NCI-H2196 treated with DMSO at 0.1 percent for 48 hours (cell line): ENCODE results near the gene PRPF6.
A peak's percentile ranks its signal among the peaks of the same experiment; 100 is the strongest.
"Not testable (repeated sequence)": the region's sequence is repeated elsewhere in the genome, so short reads cannot be mapped to it uniquely, and the experiment has no call there.

ENCODE experiments used
- DNase-seq: peaks from one replicate; lab custom pipeline; 2025; ENCODE audit not compliant: unreplicated experiment; lab: John Stamatoyannopoulos, UW

Gene PRPF6

DNA sequence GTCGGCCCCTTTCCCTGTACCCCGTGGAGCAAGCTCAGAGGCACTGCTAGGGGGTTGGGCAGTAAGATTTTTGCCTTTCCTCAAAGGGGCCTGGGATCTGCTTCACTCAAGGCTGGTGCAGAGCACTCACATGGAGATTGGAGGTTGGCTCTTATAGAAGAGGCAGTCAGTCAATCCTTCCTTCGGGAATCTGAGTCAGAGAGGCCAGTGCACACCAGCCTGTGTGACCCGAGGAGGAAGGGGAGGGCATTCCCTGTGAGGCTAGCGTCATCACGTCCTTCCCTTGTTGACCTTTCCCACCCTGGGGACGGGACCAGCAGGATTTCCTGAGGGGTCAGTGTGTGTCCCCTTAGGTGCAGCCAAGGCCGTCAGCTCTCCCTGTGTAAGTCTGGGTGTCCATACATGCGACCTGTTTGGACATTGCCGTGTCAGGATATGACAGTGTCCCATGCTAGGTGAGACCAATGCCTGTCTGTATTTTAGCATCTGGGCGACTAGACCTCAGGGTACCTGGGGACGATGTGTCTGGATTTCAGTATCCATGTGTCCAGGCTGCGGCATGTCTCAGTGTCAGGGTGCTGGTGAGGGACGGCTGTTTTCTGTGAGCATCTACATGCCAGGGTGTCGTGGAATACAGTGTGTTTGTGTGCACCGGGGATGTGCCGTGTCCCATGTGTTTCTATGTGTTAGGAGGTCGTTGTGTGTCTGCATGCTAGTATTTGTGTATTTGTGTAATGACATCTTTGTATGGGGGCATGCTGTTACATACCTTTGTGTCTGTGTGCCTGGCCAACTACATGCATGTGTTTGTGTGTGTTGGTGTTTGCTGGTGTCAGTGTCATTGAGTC is 8.4 kb upstream of the PRPF6 start:
- no peak for DNase-seq

DNA sequence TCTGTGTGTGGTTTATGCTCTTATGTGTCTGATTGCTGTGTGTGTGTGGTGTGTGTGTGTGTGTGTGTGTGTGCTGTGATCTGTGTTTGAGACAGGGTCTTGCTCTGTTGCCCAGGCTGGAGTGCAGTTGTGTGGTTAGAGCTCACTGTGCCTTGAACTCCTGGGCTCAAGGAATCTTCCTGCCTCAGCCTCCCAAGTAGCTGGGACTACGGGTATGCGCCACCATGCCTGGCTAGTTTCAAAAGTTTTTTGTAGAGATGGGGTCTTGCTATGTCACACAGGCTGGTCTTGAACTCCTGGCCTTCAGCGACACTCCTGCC is 7.8 kb upstream of the PRPF6 start:
- DNase-seq = no peak

DNA sequence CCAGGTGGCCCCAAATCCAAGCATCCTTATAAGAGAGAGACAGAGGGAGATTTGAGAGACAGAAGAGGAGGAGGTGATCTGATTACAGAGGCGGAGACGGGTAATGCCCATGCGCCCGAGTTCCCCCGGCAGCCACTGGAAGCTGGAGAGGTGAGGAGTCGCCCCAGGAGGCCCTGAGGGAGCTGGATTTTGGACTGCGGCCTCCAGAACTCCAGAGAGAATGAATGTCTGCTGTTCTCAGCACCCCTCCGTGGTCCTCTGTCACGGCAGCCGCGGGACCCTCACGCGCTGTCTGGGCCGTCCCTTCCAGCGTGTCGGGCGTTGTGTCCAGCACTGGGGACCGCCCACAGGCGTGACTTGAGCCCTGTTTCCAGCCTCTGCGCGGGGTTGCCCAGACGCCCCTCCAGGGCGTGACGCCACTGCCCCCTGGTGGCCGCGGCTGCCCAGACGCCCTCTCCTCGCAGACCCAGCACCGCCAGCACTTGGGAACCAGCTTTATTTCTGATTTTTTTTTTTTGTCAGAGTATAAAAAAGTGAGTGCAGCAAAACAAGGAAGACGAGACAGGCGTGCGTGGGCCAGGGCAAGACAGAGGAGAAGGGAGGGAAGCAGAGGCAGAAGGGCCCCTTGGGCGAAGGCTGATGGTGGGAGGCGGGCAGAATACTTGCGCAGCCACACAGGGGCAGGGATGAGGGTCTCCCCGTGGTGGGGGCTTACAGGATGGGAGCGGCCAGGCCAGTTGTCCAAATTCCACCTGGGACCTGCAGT is 7.1 kb upstream of the PRPF6 start:
- peak; percentile 73 for DNase-seq

DNA sequence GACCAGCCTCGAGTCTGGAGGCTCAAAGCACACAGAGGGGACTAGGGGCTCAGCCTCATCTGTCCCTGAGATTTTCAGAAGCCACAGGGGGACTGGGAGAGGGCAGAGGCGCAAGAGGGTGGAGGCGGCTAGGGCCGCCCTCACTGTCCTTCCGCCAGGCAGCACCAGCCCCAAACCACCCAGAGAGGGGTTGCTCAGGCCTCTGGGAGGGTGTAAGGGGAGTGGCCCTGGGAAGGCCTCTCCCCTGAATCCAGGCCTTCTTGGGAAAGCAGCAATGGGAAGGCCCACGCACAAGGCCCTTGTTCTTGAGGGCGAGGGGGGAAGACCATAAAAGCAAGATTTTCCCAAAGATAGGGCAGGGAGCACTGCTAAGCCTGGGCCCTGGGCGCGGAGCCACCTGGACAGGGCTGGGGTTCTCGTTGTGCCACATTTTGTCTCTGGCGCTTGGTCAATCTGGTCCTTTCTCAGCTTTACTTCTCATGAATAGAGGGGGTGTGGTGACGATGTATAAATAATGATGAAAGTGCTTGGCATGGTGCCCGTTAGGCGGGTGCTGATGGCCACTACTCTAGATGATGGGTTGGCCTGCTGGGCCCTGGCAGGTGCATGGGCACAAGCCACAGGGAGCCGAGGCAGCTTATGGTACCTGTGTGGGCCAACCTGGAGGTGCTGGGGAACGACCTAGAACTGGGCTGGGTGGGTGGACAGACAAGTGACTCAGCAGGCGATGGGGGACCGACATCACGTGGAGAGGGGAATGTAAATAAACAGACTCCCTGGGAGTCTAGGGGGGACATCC is 6.3 kb upstream of the PRPF6 start:
- DNase-seq = peak; percentile 92

DNA sequence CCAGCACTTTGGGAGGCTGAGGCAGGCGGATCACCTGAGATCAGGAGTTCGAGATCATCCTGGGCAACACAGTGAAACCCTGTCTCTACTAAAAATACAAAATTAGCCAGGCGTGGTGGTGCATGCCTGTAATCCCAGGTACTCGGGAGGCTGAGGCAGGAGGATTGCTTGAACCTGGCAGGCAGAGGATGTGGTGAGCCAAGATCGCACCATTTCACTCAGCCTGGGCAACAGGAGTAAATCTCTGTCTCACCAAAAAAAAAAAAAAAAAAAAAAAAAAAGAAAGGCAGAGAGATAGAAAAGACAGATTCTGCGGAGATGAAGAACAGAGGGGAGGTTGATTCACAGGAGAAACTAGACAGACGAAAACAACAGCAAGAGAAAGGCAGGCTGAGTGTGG is 4.4 kb upstream of the PRPF6 start:
- not testable (repeated sequence) for DNase-seq

DNA sequence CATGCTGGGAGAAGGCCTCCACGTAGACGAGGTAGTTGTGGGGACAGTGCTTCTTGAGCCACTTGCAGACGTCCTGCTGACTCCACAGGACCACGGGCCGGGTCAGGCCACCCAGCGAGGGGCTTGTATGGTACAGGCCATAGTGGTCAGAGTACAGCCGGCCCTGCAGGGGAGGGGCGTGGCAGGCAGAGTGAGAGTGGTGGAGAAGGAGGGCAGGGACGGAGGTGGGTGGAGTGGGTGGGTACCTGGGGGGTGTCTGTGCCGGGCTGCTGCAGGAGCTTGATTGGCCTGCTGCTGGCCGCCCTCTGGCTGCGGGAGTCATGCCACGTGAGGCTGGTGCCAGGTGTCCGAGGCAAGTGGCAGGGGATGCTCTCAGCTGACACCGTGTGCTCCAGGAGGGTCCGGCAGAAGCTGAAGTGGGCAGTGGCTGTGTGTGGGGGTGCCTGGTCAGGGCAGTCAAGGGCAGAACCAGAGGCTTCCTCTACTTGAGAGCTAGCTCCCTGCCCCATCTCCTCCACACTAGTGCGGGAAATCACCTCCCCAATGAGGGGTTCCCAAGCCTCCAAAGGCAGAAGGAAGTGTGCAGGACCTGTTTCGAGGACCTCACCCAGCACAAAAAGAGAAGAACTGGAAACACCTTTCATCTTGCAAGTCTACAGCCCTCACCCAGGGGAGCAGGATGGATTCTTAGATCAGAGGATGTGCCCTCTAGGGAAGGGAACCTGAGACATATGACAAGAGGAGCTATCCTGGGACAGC is 3.8 kb upstream of the PRPF6 start:
- DNase-seq = no peak

DNA sequence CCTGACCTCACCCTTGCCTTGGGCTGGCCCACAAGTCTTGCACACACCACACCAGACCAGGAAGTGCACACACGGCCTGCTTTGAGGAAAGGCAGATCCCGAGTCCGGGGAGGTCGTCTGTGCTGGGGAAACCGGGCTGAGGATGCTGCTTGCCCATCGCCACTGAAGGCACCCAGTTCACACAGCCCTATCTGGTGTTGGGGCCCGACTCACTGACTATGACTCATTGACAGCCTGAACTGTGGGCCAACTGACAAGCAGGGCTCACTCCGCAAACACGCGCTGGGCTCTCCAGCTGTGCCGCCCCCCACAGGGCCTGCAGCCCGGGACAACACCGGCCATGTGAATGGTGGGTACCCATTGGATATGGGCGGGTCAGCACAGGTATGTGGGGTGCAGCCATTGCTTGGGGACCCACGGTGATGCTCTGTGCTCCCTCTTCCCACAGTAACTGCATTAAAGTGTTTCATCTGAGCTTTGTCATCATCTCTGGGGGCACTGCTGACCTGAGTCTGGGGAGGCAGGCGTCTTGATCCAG is 3.1 kb upstream of the PRPF6 start:
- no peak for DNase-seq

DNA sequence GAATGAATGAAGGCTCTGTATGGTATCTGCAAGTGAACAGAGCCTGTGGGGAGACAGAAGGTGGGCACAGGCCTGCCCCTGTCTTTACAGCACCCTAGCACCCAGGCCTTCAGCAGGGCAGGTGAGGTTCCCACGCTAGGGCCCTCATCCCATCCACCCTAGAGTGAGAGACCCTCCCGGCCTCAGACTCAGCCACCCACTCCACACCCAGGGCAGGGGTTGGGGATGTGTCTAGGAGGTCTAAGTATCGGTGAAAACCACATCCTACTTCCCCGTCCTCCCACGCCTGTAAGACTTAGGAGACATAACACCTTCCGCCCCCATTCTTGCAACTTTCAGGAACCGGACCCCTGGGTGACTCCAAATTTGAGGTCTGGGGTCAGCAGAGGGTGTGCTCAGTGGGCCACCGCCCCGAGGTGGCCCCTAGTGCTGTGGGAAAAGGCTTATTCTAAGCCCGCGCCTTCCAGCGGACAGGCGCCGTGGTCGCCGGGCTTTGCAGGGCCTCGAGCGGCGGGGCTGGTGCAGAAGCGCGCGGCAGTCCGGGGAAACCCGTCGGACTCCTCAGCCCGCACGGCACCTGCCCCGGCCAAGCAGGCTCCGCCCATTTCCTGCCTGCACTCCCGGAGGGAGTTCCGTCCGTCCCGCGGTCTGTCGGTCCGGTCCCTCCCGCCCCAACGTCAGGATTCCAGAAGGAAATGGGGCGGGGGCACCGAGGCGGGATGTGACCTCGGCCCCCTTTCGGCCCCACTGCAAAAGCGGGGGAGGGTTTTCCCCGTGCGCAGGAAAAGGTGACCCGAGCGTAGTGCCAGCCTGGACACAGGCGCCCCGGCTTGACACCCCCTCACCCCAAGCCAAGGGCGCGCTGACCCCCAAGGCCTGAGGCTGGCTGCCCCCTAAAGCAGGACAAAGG is 2.4 kb upstream of the PRPF6 start:
- DNase-seq = peak; percentile 62

DNA sequence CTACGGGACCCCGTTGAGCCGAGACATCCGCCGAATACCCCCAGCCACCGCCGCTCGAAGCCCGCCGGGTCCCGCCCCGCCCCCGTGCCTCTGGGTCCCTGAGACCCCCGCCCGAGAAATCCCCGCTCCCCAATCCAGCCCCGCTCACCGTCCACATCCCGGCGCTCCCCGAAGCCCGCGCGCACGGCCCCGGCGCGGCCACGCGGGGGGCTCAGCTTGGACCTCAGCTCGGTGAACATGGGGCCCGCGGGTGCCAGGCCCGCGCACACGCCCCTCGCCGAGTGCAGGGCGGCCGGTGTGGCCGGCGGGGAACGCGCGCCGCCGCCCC is 1.7 kb upstream of the PRPF6 start:
- no peak for DNase-seq

DNA sequence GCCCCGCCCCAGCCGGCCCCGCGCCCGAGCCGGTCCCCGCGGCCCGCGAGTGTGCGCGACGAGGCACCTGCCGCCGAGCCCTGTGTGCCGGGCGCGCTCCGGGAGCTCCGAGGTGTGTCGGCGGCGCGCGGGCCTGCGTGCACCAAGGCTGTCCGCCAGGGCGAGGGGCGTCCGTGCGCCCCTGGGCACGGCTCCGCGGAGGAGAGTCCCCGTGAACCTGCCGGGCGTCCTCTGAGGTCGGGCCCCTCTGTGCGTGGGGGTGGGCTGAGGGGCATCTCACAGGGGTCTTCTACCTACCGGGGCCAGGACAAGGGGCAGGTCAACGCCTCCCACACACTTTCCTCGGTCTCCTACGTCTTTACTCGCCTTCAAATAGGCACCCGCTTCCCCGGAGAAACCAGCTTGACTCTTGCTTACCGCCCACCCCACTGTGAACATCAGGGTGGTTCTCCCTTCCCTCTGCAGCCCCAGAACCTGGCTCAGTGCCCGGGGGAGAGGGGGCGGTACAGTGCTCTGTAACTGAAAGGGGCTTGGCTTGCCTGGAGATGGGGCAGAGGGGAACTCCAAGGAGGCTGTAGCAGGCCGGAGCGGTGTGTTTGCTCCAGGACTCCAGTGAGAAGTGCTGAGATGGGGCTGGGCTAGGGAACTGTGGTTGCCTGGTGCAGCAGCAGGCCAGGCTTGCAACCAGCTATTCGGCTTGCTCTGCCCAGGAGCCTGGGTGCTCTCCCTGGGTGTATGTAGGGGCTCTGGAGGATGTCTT is 1.2 kb upstream of the PRPF6 start, which contains the start of gene SAMD10:
TSS of gene SAMD10 (minus strand) at position 86 of the 760 bp plus-strand sequence. CDS start 175 bp downstream, outside the sequence.
- peak; percentile 19 for DNase-seq

DNA sequence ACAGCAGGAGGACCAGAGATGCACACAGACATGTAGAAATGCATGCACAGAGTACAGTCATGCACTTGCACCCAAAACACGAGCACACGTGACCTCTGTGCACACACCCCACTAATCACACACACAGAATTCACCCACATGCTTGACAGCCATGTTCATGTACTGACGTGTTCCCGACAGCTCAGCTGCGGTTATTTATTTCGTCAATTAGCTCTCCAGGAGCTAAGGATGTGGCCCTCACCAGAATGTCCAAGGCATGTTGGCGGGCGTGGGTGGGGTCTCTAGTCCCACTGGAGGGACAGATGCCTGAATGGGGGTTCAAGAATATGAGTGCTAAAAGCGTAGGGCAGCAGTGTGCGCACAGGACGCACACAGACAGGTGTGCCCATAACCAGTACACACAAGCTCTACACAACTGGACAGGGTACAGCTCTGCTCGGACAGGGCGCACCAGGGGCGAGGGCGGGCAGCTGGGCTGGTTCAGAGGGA is 571 bp upstream of the PRPF6 start:
- DNase-seq = no peak

DNA sequence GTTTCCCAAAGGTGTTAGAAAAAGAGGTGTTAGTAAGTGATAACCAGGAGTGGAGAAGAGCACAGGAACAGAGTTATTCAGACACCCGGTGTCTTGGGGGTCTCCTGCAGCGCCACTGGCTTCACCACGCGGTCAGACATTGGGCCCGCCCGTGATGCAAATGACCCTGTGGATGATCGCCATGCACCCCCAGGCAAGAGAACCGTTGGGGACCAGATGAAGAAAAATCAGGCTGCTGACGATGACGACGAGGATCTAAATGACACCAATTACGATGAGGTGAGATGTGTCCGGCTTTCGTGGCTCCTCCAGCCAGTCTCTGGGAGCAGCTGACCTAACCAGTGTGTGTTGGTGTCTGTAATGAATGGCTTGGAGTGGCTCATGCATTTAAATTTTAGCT is 2.0 kb downstream of the PRPF6 start:
- no peak for DNase-seq

DNA sequence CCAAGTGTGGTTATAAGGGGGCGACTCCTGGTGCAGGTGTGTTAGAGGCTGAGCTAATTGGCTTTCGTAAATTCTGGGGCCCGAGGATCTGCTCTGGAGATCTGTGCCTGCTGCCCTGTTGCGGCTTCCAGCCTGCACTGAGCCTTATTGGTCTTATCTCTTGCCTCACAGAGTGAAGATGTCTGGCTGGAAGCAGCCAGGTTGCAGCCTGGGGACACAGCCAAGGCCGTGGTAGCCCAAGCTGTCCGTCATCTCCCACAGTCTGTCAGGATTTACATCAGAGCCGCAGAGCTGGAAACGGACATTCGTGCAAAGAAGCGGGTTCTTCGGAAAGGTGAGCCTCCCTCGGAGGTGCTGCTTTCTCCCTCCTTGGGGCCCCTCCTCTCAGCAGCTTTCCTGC is 20.0 kb downstream of the PRPF6 start:
- no peak for DNase-seq

DNA sequence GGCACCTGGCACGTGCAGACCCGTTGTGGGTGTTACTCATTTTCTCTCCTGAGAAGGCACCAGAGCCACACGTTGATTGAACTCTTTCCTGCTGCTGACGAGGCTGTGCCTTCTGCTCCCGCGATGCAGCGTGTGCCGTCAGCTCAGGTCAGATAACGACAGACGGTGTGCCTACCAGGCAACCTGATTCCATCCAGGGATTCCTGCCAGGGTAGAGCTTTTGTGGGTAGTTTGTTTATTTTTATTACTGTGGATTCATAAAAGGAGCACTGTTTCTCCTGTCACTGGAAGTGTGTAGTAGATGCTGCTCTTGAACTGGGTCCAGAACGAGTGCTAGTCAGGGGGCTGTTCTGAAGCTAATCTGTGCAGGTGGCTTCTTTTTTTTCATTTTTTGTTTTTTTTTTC is 20.7 kb downstream of the PRPF6 start:
- DNase-seq = peak; percentile 85

DNA sequence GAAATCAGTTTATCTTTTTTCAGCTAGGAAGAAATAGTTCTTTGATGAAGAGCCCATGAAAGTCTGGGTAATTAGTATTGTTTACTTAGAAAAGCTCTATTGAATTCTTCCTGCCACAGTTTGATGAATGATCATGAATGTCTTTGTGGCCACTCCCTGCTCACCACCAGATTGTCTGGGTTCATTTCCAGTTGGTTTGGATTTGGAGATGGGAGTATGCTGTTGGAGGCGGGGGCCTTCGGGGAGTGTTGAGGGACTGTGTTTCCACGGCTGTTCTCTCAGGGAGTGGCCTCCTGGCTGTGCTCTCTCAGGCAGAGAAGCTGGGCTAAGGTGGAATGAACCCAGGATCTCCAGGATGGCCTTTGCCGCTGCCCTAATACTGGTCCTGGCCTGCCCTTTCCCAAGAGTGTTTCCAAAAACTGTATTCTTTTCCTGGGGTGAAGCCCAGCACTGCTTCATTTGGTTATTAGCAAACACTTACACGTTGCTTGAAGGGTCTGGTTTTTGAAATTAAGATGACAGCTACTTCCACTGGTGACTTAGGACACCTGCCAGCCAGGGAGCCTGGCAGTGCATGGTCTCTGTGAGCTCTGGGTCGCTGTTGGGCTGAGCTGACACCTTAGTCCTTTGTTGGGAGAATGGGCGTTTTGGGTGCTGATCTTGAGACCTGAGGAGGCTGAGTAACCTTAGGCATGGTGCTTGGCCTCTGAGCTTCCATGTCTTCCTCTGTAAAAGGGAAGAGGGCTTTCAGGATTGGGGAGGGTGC is 23.2 kb downstream of the PRPF6 start:
- DNase-seq = no peak

DNA sequence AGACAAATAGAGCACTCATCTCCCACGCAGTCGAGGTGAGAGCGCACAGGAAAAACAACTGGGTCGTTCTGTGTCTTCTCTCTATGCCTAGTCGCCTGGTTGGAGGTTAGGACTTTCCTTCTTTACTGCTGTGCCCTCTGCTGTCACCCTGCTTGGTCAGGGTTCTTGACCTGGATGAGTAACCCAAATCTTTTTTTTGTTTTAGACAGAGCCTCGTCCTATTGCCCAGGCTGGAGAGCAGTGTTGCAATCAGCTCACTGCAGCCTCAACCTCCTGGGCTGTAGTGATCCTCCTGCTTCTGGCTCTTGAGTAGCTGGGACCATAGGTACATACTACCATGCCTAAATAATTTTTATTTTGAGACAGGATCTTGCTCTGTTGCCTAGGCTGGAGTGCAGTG is 24.5 kb downstream of the PRPF6 start:
- no peak for DNase-seq

DNA sequence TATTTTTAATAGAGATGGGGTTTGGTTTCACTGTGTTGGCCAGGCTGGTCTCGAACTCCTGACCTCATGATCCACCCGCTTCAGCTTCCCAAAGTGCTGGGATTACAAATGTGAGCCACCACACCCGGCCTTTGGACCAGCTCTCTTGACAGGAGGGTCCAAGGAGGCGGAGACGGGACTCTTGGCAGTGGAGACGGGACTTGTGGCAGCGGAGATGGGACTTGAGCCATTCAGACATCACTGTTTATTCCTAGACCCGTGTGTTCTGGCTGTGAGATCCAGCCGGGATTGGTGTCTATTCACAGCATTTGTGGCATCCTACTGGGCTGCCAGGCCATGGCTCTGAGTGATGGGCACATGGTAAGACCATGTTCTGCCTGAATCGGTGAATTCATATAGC is 25.6 kb downstream of the PRPF6 start:
- no peak for DNase-seq

DNA sequence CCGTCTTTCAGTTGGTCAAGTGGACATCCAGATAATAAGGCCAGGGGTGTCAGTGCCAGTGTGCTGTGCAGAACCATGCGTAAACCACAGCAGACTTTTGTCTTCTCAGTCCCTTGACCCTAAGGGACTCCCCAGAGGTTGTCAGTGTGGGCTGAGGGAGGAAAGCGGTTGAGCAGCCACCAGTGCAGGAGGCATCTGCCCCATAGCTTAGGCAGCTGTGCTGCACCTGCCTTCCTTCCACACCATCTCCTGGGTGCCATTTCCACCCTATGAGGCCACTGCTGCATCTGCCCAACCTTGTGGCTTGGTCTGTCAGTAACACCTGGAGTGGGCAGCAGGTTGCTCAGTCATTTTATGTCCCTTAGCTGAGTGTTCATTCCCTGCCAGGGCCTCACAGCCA is 26.0 kb downstream of the PRPF6 start:
- no peak for DNase-seq
